GM19328 (cell line): ENCODE measurements around the gene RCSD1.
"Not testable (repeated sequence)": the region's sequence is repeated elsewhere in the genome, so short reads cannot be mapped to it uniquely, and the experiment has no call there.

Experiments
- ATAC-seq: cut with Tn5 transposase; IDR thresholded peaks from one replicate; pipeline ENCODE4 v1.9.1; 2021; ENCODE audit warnings: mild to moderate bottlenecking, moderate library complexity; ENCODE audit not compliant: unreplicated experiment

RCSD1 gene

GRCh38 chr1:167710836-167711235, 80.8 kb downstream of the RCSD1 start:
- no peak for ATAC-seq

DNA sequence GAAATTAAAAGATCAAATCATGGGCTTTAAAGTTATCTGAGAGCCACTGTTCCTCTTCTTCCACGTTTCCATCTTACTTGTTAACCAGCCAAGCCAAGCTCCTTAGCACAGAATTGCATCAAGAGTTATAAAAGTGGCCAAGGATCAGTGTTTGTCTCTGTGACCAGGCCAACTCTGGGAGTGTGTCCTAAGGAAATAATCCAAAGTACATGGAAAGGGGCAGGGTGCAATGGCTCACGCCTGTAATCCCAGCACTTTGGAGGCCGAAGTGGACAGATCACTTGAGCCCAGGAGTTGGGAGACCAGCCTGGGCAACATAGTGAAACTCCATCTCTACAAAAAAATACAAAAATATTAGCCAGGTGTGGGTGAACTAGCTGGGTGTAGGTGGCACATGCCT, 81.8 kb downstream of the RCSD1 start:
- ATAC-seq = no peak

DNA sequence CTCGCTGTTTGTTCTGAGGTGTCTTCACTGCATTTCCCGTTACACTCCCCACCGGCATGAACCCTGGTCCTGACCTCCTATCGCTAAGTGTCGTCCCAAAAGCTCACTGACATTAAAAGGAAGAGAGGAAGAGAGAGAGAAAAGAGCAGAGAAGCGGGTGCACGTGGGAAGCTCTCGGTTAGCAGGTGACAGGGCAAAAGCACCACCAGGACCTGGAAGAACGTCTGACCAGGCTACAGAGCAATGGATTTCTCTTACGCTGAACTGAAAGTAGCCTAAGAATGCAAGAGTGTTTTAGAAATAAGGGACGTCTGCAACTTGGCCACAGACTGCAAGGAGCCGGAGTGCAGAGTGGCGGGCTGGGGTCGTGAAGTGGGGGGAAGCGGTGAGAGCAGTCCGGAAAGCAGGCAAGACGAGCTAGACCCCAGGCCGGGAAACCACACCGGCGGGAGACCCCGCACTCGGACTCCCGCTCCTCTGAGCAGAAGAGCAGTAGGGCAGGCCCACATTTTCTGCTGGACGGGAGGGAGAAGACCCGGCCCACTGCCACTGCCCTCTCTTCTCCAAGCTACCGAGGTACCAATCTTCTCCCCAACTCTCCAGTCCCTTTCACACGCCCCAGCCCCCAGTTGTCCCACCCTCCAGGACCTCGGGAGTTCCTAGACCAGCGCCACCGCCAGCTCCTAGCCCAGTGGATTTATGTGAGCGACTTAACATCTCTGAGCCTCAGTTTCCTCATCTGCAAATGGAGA, 83.5 kb downstream of the RCSD1 start:
- ATAC-seq = no peak

- ATAC-seq = peak; percentile 43
Measured at GRCh38 chr1:167714098-167714438, 84.0 kb downstream of the RCSD1 start.

- ATAC-seq = peak; percentile 51
Measured at GRCh38 chr1:167714439-167715156, 84.6 kb downstream of the RCSD1 start.

- peak; percentile 10 for ATAC-seq
Measured at GRCh38 chr1:167715157-167715999, 85.3 kb downstream of the RCSD1 start.

GRCh38 chr1:167716000-167716271, 85.9 kb downstream of the RCSD1 start:
- ATAC-seq = no peak

DNA sequence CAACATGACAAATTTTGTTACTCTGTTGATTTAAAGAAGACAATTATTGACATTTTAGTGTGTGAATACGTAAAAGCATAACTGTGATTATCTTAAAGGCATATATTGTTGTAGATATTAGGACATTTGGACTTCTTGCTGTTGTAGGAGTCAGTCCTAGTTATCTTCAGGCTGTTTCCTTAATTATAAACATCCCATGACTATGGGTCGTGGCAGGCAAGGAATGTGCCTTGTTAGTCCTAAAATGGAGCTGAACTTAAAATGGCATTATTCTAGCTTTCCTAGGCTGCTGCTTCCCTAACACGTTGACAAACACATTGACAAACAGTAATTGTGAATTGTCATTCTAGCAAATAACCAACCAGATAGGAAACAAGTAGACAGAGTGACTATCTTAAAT, 87.3 kb downstream of the RCSD1 start:
- ATAC-seq = no peak

DNA sequence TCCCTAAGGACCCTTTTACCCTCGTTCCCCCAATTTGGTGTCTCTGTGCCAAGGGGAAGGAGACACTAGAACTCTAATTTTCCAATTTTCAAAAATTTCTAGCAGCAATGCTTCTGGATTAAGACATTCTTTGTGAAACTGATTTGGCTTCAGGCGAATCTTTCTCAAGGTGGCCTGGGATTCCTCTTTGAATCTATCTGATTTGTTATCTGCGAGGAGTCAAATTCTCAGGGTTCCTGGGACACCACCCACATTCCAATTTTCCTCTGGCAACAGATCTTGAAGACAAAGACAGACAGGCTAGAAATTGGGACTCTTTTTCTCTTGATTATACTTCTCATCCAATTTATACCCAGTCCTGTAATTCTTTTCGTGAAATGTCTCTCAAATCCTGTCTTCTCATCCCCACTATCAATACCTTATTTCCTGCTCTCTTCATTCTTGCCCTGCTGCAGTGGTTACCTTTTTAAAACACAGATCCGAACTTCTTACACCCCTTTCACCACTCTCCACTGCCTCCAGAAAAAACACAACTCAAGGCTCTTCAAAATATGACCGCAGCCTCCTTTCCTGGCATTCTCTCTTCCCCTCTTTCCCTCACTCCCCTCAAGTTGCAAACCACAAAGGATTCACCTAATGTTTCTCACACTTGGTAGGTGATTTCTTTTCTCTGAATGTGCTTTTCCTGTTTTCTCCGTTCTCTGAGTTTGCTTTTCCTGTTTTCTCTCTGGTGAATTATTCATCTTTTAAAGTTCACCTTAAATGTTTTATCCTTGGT, 89.1 kb downstream of the RCSD1 start:
- no peak for ATAC-seq

GRCh38 chr1:167719715-167720421, 89.8 kb downstream of the RCSD1 start:
- ATAC-seq = not testable (repeated sequence)

GRCh38 chr1:167720965-167721616, 91.1 kb downstream of the RCSD1 start:
- peak; percentile 0 for ATAC-seq

GRCh38 chr1:167721617-167722151, 91.7 kb downstream of the RCSD1 start, which contains the start of gene MPZL1:
Gene MPZL1, plus strand, starts transcription at chr1:167721982. Its CDS starts 170 bp downstream, at chr1:167722152.
- peak; percentile 86 for ATAC-seq

DNA sequence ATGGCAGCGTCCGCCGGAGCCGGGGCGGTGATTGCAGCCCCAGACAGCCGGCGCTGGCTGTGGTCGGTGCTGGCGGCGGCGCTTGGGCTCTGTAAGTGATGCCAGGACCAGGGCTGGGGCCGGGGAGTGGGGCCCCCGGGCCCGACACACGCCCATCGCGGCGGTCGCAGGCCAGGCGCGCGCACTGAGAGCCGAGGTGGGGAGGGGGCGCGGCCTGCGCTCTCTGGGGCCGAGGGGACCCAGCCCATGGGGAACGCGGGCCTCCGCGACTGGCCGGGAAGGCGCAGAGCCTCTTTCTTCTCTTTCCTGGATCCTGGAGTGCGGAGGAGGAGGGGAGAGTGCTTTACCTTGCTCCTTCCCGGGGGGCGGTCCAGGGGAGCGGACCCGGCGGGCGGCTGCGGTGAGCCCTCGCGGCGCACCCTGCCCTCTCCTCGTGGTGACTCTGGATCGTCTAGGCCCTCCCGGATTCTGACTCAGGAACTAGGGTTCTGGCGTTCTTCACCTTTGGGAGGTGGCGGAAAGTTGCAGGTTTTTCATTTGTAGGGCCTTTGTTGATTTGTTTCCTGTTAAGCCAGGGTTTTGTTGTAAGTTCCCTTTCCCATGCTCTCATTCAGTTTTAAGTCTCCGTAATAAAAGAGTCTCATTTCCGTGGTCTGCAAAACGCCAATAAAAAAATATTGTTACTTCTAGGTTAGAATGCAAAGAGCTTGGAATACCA, 92.3 kb downstream of the RCSD1 start:
- ATAC-seq = peak; percentile 31

DNA sequence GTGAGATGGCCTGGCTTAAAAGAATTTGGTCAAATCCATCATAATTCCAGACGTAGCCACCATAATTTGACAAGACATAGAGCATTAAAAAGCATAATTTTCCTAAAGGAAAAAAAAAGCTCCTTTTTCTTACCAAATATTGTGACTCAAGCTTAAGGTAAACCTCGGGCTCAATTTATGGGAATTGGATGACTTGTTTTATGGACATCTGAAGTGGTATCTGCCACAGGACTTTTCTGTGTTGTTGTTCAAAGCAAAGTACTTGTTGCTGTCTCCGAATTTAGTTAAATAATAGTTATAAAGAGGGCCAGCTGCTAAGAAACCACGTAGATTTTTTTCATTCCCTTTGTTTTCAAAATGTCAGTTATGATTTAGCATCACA, 92.8 kb downstream of the RCSD1 start:
- no peak for ATAC-seq

DNA sequence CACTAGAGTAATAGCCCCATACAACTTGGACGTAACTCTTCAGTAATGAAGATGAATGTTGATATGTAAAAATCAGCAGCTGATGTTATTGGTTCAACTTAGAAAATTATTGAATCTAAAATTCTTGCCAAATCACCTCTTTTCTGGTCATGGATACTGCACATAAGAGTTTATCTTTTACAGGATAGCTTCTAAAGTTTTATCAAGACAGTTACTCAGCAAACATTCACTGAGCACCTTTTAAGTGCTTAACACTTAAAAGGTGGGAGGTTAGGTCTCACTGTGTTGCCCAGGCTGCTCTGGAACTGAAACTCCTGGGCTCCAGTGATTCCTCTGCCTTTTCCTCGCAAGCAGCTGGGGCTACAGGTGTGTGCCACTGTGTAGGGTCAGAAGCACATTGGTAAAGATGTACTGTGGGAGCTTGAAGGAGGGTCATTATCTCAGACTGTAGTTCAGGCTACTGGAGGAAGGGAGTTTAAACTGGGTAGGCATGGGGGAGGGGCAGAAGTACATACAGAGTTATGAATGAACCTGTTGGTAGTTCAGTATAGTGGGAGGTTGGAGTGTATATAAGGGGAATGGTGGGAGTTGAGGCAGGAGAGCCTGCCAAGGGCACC, 93.8 kb downstream of the RCSD1 start:
- ATAC-seq = no peak

GRCh38 chr1:167726008-167726407, 96.0 kb downstream of the RCSD1 start:
- ATAC-seq = no peak

DNA sequence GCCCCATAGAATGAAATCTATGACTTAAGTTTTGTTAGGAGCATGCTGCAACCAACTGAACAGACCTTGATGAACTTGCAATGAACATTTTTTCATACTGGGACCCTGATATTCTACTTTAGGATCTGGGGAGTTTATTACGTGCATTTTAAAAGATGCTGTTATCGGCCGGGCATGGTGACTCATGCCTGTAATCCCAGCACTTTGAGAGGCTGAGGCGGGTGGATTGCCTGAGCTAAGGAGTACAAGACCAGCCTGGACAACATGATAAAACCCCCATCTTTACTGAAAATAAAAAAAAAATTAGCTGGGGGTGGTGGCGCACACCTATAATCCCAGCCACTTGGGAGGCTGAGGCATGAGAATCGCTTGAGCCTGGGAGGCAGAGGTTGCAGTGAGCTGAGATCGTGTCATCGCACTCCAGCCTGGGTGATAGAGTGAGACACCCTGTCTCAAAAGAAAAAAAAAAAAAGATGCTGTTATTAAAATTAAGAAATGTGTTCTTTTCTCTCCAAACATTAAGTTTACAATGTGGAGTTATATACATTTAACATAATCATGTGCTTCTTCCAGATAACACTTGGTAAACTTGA, 98.9 kb downstream of the RCSD1 start:
- no peak for ATAC-seq

- no peak for ATAC-seq
Measured at GRCh38 chr1:167734227-167734626, 104.2 kb downstream of the RCSD1 start.
